Caco-2 (cell line): ENCODE measurements around the gene SLC9A8. TPM values are rescaled to one million over a fixed set of nuclear protein-coding genes. Genes with fewer than 3 reads are reported as not detected.
A peak's percentile ranks its signal among the peaks of the same experiment; 100 is the strongest.

ENCODE experiments used
- BruUV-seq: library from RNA; stranded (reverse); fragments of 400-500 nt; replicated peaks from 2 replicates; lab custom pipeline; 2021; lab: Mats Ljungman, UMichigan
- CTCF ChIA-PET: fragments of 300-600 bp; sonication (Branson Sonifier 250); formaldehyde crosslinking; loops from one replicate; lab custom pipeline; 2022; ENCODE audit warnings: antibody characterized with exemption; lab: Charles Lee
- POLR2A ChIA-PET: fragments of 300-600 bp; sonication (Branson Sonifier 250); formaldehyde crosslinking; loops from one replicate; lab custom pipeline; 2022; ENCODE audit warnings: antibody characterized with exemption; lab: Charles Lee
- DNase-seq, 2 experiments: peaks; one replicate each; pipeline versions ENCODE4 v3.0.0 to v3.0.0-alpha.2; 2020 to 2022
- H3K27me3 ChIP-seq: replicated peaks from 2 replicates; pipeline ENCODE4 v1.6.0; 2011; ENCODE audit warnings: low read length; ENCODE audit not compliant: control insufficient read depth, insufficient read depth
- H3K36me3 ChIP-seq: 2 replicates; pipeline ENCODE4 v1.5.1; 2011; ENCODE audit warnings: low read length; ENCODE audit not compliant: control insufficient read depth, insufficient read depth
- H3K4me1 ChIP-seq: fragments of 250-450 bp; sonication (Bioruptor Pico); 2 replicates; pipeline ENCODE4 v1.5.1; 2020; ENCODE audit warnings: mild to moderate bottlenecking
- H3K4me3 ChIP-seq: 2 replicates; pipeline ENCODE4 v1.5.1; 2011; ENCODE audit warnings: low read depth, mild to moderate bottlenecking, control low read depth, low read length
- H3K9me3 ChIP-seq: fragments of 250-450 bp; sonication (Bioruptor Pico); 2 replicates; pipeline ENCODE4 v1.5.1; 2020; ENCODE audit warnings: mild to moderate bottlenecking, moderate library complexity
- H3K27ac Mint-ChIP-seq: one replicate; pipeline ENCODE4 v1.8.0; 2022; ENCODE audit warnings: mixed read lengths; ENCODE audit not compliant: unreplicated experiment
- H3K27me3 Mint-ChIP-seq: one replicate; pipeline ENCODE4 v1.8.0; 2022; ENCODE audit warnings: mixed read lengths; ENCODE audit not compliant: insufficient read depth, unreplicated experiment
- H3K36me3 Mint-ChIP-seq: one replicate; pipeline ENCODE4 v1.8.0; 2022; ENCODE audit warnings: mild to moderate bottlenecking, mixed read lengths; ENCODE audit not compliant: insufficient read depth, unreplicated experiment
- H3K4me1 Mint-ChIP-seq: one replicate; pipeline ENCODE4 v1.8.0; 2022; ENCODE audit warnings: low read depth, mixed read lengths; ENCODE audit not compliant: unreplicated experiment
- H3K4me3 Mint-ChIP-seq: one replicate; pipeline ENCODE4 v1.8.0; 2022; ENCODE audit warnings: mild to moderate bottlenecking, moderate library complexity, mixed read lengths; ENCODE audit not compliant: unreplicated experiment
- H3K9me3 Mint-ChIP-seq: one replicate; pipeline ENCODE4 v1.8.0; 2022; ENCODE audit warnings: mixed read lengths; ENCODE audit not compliant: unreplicated experiment
- intact Hi-C: fragments of 100-400 bp; cut with micrococcal nuclease; formaldehyde crosslinking; loops from one replicate; pipeline ENCODE4 v1.10.0; 2022; ENCODE audit not compliant: unreplicated experiment
- total RNA-seq: library from RNA; stranded (reverse); gene quantifications from 2 replicates; pipeline ENCODE4 v1.2.3, GENCODE V29; 2022
- TF ChIP-seq, protein P1 (sequence below), 2 experiments: fragments of 200-600 bp in 1 of 2; IDR thresholded peaks; 1 replicate in 1 of 2; 2 replicates in 1 of 2; pipeline versions ENCODE4 v1.5.1 to v1.8.0; 2011 to 2022; ENCODE audit warnings: antibody characterized with exemption in 1 of 2, control low read depth in 1 of 2, inconsistent platforms in 1 of 2, low read depth in 1 of 2, low read length in 1 of 2, mild to moderate bottlenecking in 1 of 2, moderate library complexity in 1 of 2; ENCODE audit not compliant: insufficient read depth in 1 of 2, severe bottlenecking in 1 of 2, unreplicated experiment in 1 of 2

SLC9A8 gene
- total RNA-seq, 1 experiment from 2014 or later, result 21.4 TPM

DNA sequence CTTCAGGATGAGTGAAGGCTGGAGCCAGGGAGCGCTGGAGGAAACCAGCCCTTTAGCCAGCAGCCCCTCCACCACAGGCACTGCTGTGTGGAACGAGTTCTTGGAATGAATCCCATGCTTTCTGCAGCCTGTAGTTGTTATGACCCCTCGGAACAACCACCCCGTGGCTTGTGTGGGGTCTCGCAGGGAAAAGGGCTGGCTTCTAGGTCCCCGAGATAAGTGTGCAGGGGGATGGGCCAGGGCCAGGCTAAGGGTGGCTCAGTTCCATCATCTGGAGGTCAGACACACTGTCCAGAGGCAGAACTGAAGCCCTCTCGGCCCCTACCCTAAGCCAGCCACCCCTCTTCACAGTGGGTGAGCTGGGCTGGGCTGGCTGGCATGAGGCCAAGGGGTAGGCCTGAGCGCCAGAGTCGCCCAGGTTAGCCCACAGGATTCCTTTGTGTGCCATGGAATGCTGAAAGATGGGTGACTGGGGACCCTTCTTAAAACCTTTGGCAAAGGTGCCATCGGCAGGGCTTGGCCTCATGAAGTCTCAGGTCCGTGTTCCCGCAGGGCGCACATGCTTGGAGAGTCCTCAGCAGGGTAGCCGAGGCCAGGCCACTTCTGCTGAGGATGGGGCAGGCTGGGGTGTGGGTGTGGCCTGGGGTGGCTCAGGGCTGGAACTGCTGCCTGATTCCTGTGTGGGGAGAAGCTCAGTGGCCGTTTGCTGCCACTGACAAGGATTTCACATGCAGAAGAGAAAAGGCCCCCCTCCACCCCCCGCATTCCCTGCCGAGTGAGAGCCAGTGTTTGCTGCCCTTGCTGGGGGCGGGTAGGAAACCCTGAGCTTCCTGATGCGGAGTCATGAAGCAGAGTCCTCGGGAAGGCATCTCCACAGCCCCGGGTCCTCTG, 78.1 kb downstream of the SLC9A8 start:
- no peak overlapping the region for H3K27ac Mint-ChIP-seq

DNA sequence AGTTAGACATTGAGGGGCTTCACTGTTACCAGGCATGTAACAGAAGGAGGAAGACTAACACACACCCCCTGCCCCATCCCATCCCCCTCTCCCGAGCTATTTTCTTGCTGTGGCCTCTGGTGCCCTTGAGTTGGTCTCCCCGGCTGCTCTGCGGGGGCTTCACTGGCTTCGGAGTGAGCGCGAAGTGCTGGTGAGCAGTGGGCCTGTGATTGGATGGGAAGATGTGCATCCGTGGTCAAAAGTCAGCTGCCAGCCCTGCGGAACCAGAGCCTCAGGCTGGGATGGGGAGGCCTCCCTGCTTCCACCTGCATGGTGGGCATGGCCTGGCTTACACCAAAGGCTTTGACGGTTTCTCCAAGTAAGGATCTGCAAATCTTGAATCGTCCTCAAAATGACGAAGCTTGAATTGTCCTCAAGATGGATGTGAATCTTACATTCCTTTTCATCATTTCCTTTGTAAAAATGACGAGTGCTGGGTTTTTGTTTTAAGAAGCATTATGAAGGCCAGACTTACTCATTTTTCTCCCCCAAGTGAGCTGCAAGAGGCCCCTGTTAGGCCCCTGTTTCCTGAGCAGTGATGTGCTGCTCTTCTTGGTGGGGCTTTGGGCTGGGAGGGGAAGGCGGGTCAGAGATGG, 79.0 kb downstream of the SLC9A8 start:
- H3K27me3 ChIP-seq, result no peaks in the 10 kb centered on the region
- Mint-ChIP-seq H3K36me3 (peaks cover 28% of the 10 kb centered on the region), H3K27ac (no peak overlapping the region), H3K4me3 (no peak overlapping the region), H3K9me3 (no peaks in the 10 kb centered on the region), H3K4me1 (peaks cover 15% of the 10 kb centered on the region), H3K27me3 (no peaks in the 10 kb centered on the region)
- TF ChIP-seq, protein P1, sequence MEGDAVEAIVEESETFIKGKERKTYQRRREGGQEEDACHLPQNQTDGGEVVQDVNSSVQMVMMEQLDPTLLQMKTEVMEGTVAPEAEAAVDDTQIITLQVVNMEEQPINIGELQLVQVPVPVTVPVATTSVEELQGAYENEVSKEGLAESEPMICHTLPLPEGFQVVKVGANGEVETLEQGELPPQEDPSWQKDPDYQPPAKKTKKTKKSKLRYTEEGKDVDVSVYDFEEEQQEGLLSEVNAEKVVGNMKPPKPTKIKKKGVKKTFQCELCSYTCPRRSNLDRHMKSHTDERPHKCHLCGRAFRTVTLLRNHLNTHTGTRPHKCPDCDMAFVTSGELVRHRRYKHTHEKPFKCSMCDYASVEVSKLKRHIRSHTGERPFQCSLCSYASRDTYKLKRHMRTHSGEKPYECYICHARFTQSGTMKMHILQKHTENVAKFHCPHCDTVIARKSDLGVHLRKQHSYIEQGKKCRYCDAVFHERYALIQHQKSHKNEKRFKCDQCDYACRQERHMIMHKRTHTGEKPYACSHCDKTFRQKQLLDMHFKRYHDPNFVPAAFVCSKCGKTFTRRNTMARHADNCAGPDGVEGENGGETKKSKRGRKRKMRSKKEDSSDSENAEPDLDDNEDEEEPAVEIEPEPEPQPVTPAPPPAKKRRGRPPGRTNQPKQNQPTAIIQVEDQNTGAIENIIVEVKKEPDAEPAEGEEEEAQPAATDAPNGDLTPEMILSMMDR (IDR thresholded peaks at IDR 0.05; ENCODE audit: insufficient read depth in 1 of 2, low read depth in 1 of 2, low read length in 1 of 2, severe bottlenecking in 1 of 2, unreplicated experiment in 1 of 2), result no peak
- no peaks in the 10 kb centered on the region for H3K4me1 ChIP-seq
- CTCF ChIA-PET, result interaction anchor here (0.6 to 1.4 kb wide), 6 partner anchors 14 to 288 kb away, joined by 3 read pairs; no protein-coding TSS in a partner anchor
- DNase-seq, result no peak
- no peaks in the 10 kb centered on the region for H3K9me3 ChIP-seq
- POLR2A ChIA-PET, result interaction anchor here (0.9 kb wide), 1 partner anchor 23 kb away, joined by 3 read pairs; no protein-coding TSS in a partner anchor
- H3K36me3 ChIP-seq, result no peaks in the 10 kb centered on the region; the same call in 1 of the 2 replicates
- intact Hi-C loops, result no loop called here
- H3K4me3 ChIP-seq, result no peak overlapping the region
- BruUV-seq, result no TSS peak

More for the DNA sequence above, 78.1 kb downstream of the SLC9A8 start:
- BruUV-seq, result no TSS peak
- no peaks in the 10 kb centered on the region; the same call in 1 of the 2 replicates for H3K36me3 ChIP-seq
- H3K36me3 Mint-ChIP-seq, result peaks cover 28% of the 10 kb centered on the region
- DNase-seq, result peak in 1 of 2 experiments; percentile 54
- H3K4me1 ChIP-seq, result no peaks in the 10 kb centered on the region
- no peaks in the 10 kb centered on the region for H3K27me3 Mint-ChIP-seq
- H3K9me3 Mint-ChIP-seq, result no peaks in the 10 kb centered on the region
- ChIA-PET CTCF (interaction anchor here (0.6 to 1.4 kb wide), 6 partner anchors 13 to 287 kb away, joined by 3 read pairs; no protein-coding TSS in a partner anchor), POLR2A (no interaction called here)
- TF ChIP-seq, protein P1 (IDR thresholded peaks at IDR 0.05; ENCODE audit: insufficient read depth in 1 of 2, low read depth in 1 of 2, low read length in 1 of 2, severe bottlenecking in 1 of 2, unreplicated experiment in 1 of 2), result no peak
- H3K4me3 Mint-ChIP-seq, result no peak overlapping the region
- H3K9me3 ChIP-seq, result no peaks in the 10 kb centered on the region
- H3K4me3 ChIP-seq, result no peak overlapping the region
- no peaks in the 10 kb centered on the region for H3K27me3 ChIP-seq
- intact Hi-C loops, result no loop called here
- peaks cover 15% of the 10 kb centered on the region for H3K4me1 Mint-ChIP-seq

DNA sequence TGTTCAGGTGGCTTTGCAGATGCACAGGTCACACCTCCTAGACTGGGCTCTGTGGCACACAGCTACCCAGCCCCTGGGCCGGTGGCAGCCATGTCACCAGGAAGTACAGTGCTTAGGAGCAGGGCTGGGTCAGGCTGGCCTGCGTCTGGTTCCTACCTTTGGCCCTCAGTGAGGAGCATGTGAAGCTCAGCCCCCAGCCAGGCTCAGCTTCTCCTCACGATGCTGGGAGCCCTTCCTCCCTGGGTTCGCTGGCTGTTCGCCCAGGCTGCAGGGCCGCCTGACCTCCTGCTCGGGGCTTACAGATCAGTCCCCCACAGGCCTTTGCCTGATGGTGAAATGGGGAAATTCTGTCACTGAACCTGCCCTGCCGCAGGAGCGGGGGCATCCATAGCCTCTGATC, 79.6 kb downstream of the SLC9A8 start:
- no TSS peak for BruUV-seq
- peaks cover 26% of the 10 kb centered on the region for H3K36me3 Mint-ChIP-seq
- H3K4me3 Mint-ChIP-seq, result no peak overlapping the region
- TF ChIP-seq, protein P1 (IDR thresholded peaks at IDR 0.05; ENCODE audit: insufficient read depth in 1 of 2, low read depth in 1 of 2, low read length in 1 of 2, severe bottlenecking in 1 of 2, unreplicated experiment in 1 of 2), result no peak
- H3K4me1 ChIP-seq, result no peaks in the 10 kb centered on the region
- intact Hi-C loops, result no loop called here
- H3K36me3 ChIP-seq, result no peaks in the 10 kb centered on the region; the same call in 1 of the 2 replicates
- H3K27me3 Mint-ChIP-seq, result no peaks in the 10 kb centered on the region
- DNase-seq, result no peak
- no peaks in the 10 kb centered on the region for H3K9me3 Mint-ChIP-seq
- ChIA-PET POLR2A (interaction anchor here (0.9 to 1.6 kb wide), 2 partner anchors 22 to 24 kb away, joined by 3 to 7 read pairs; partner anchors contain the start of gene SPATA2), CTCF (interaction anchor here (1.9 kb wide), 1 partner anchor 284 kb away, joined by 7 read pairs; no protein-coding TSS in a partner anchor)
- no peak overlapping the region for H3K27ac Mint-ChIP-seq
- no peaks in the 10 kb centered on the region for H3K27me3 ChIP-seq
- peaks cover 15% of the 10 kb centered on the region for H3K4me1 Mint-ChIP-seq
- no peaks in the 10 kb centered on the region for H3K9me3 ChIP-seq
- H3K4me3 ChIP-seq, result no peak overlapping the region
